HG03432 (cell line): ENCODE data around the gene TEKT5.
"Not testable (repeated sequence)": the region's sequence is repeated elsewhere in the genome, so short reads cannot be mapped to it uniquely, and the experiment has no call there.

Experiments used
- ATAC-seq: cut with Tn5 transposase; IDR thresholded peaks from one replicate; pipeline ENCODE4 v1.9.1; 2021; ENCODE audit warnings: mild to moderate bottlenecking, moderate library complexity; ENCODE audit not compliant: unreplicated experiment

TEKT5 gene

GRCh38 chr16:10637337-10638037 lies 57.2 kb downstream of the TEKT5 start:
- ATAC-seq = no peak

- no peak for ATAC-seq
Observed at GRCh38 chr16:10635365-10636021, 59.2 kb downstream of the TEKT5 start.

- not testable (repeated sequence) for ATAC-seq
Observed at GRCh38 chr16:10633429-10633828, 61.3 kb downstream of the TEKT5 start.

GRCh38 chr16:10631886-10632285 lies 62.8 kb downstream of the TEKT5 start:
- ATAC-seq = no peak

- no peak for ATAC-seq
Observed at GRCh38 chr16:10629592-10629963, 65.2 kb downstream of the TEKT5 start.

- ATAC-seq = no peak
Observed at GRCh38 chr16:10625595-10626357, 69.0 kb downstream of the TEKT5 start.

- ATAC-seq = no peak
Observed at GRCh38 chr16:10624527-10624926, 70.2 kb downstream of the TEKT5 start.

- ATAC-seq = no peak
Observed at GRCh38 chr16:10623059-10623458, 71.7 kb downstream of the TEKT5 start.

- ATAC-seq = no peak
Observed at GRCh38 chr16:10622036-10622921, 72.5 kb downstream of the TEKT5 start.

GRCh38 chr16:10621216-10621949 lies 73.3 kb downstream of the TEKT5 start:
- ATAC-seq = not testable (repeated sequence)

- ATAC-seq = no peak
Observed at GRCh38 chr16:10620120-10620519, 74.6 kb downstream of the TEKT5 start.

- no peak for ATAC-seq
Observed at GRCh38 chr16:10619271-10619849, 75.4 kb downstream of the TEKT5 start.

GRCh38 chr16:10618710-10619209 lies 76.0 kb downstream of the TEKT5 start:
- no peak for ATAC-seq

- ATAC-seq = no peak
Observed at GRCh38 chr16:10617662-10618420, 76.9 kb downstream of the TEKT5 start.

GRCh38 chr16:10616756-10617640 lies 77.7 kb downstream of the TEKT5 start:
- ATAC-seq = no peak

GRCh38 chr16:10616419-10616755 lies 78.3 kb downstream of the TEKT5 start:
- no peak for ATAC-seq

GRCh38 chr16:10614685-10615084 lies 80.0 kb downstream of the TEKT5 start:
- ATAC-seq = no peak
